Naive thymus-derived CD8-positive, alpha-beta T cell (primary cell): ENCODE data around the gene UBE2D3. TPM values are rescaled to one million over a fixed set of nuclear protein-coding genes. Genes with fewer than 3 reads are reported as not detected.
"Not testable (repeated sequence)": the region's sequence is repeated elsewhere in the genome, so short reads cannot be mapped to it uniquely, and the experiment has no call there.

Experiments used
- ATAC-seq, 2 donors: fragments of 150-1000 bp; cut with Tn5 transposase in 1 of 2; sonication (Bioruptor Pico), chemical (Tn5 transposase) in 1 of 2; 1 replicate in 1 of 2; 2 replicates in 1 of 2; pipeline ENCODE4 v1.10.0; 2021; ENCODE audit warnings: mild to moderate bottlenecking in 2 of 2, moderate library complexity in 2 of 2
- POLR2A ChIA-PET: fragments of 350-600 bp; sonication (Branson Sonifier 250); formaldehyde crosslinking; loops from one replicate; lab custom pipeline; 2021; ENCODE audit warnings: antibody characterized with exemption; lab: Charles Lee
- DNase-seq, 10 donors: peaks; one replicate each; pipeline versions ENCODE4 v3.0.0 to v3.0.0-alpha.2; 2020 to 2022
- H3K27ac Mint-ChIP-seq, 10 donors: one replicate each; pipeline ENCODE4 v1.8.0; 2020 to 2022; ENCODE audit warnings: mild to moderate bottlenecking in 10 of 10, mixed read lengths in 10 of 10, moderate library complexity in 4 of 10, inconsistent platforms in 1 of 10
- H3K27me3 Mint-ChIP-seq, 5 donors: one replicate each; pipeline ENCODE4 v1.8.0; 2021 to 2022; ENCODE audit warnings: mixed read lengths in 5 of 5
- H3K36me3 Mint-ChIP-seq, 3 donors: one replicate each; pipeline ENCODE4 v1.8.0; 2020 to 2022; ENCODE audit warnings: mixed read lengths in 3 of 3, mild to moderate bottlenecking in 2 of 3, inconsistent platforms in 1 of 3
- H3K4me1 Mint-ChIP-seq, 4 donors: one replicate each; pipeline ENCODE4 v1.8.0; 2021 to 2022; ENCODE audit warnings: mixed read lengths in 4 of 4
- H3K4me3 Mint-ChIP-seq, 10 donors: one replicate each; pipeline ENCODE4 v1.8.0; 2020 to 2022; ENCODE audit warnings: mild to moderate bottlenecking in 10 of 10, mixed read lengths in 10 of 10, moderate library complexity in 6 of 10, inconsistent platforms in 1 of 10
- H3K9me3 Mint-ChIP-seq, 9 donors: one replicate each; pipeline ENCODE4 v1.8.0; 2020 to 2022; ENCODE audit warnings: mixed read lengths in 9 of 9, mild to moderate bottlenecking in 3 of 9, inconsistent platforms in 1 of 9, moderate library complexity in 1 of 9
- polyA plus RNA-seq, 3 donors: library from polyadenylated mRNA; unstranded; fragments of 300-500 nt; fragmentation: Illumina TruSeq; gene quantifications; one replicate each; pipeline ENCODE4 v1.2.3, GENCODE V29; 2021
- total RNA-seq, 8 experiments: library from RNA in 2 of 8; stranded (reverse) in 2 of 8; gene quantifications; one replicate each; pipeline ENCODE4 v1.2.3 and lab custom pipeline; 2021 to 2026

The UBE2D3 gene
- total and polyA plus RNA-seq, 5 experiments from 2014 or later = 385 to 475 (median 415) TPM

- H3K4me1 Mint-ChIP-seq = peaks cover 15 to 35% (median 27%) of the 10 kb centered on the region in 4 donors
- peaks cover 0 to 8% (median 3%) of the 10 kb centered on the region in 3 donors for H3K36me3 Mint-ChIP-seq
- POLR2A ChIA-PET = interaction anchor here (0.9 to 7.7 kb wide), 29 partner anchors 10 to 1482 kb away, joined by 3 to 237 read pairs (median 5); partner anchors contain the start of genes CISD2, MANBA, NFKB1 and PPP3CA
- no peak overlapping the region for H3K27ac Mint-ChIP-seq
- no peaks in the 10 kb centered on the region for H3K9me3 Mint-ChIP-seq
- H3K27me3 Mint-ChIP-seq = peaks cover 0 to 5% (median 0%) of the 10 kb centered on the region in 5 donors
- DNase-seq = no peak
- no peak for ATAC-seq
- H3K4me3 Mint-ChIP-seq = no peak overlapping the region
Measured at GRCh38 chr4:102828497-102828808, 1.1 kb upstream of the UBE2D3 start.

DNA sequence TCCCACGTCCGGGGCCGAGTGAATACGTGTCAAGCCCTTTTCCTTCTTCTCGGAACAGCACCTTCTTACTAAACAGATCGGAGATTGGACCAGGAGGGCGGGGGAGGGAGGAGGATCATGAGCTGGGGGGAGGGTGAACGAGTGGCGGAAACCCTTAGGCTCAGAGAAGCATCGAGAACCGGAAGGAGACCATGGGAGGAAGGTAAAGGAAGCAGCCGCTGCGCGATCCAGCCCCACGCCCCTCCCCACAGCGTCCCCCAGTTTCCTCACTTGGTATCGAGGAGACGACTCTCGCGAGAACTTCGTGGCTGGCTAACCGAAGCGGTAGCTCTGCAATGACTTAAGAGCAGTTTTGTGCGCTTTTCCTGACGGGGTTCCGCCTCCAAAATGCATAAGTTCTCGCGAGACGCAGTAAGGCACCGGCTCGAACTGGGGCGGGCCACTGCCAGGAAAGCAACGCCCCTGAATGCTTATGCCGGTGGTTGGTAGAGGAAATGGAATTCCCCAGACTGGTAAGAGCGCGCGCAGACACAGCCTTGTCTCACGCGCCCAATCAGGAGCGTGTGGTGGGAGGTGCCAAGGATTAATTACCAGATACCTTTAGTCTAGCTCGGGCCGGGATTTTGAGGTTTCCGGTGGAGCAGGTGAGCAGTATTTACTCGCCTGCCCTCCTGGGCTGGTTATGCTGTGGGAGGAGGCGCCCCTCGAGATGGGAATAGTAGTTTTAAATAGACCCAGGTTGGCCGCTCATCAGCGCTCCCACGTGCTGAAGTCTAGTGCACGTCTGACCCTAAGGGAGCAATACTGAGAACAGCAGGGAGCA, 534 bp upstream of the UBE2D3 start:
- Mint-ChIP-seq H3K27ac (no peak overlapping the region), H3K27me3 (peaks cover 0 to 5% (median 0%) of the 10 kb centered on the region in 5 donors), H3K36me3 (peaks cover 0 to 14% (median 7%) of the 10 kb centered on the region in 3 donors), H3K4me3 (no peak overlapping the region), H3K4me1 (peaks cover 18 to 38% (median 32%) of the 10 kb centered on the region in 4 donors), H3K9me3 (no peaks in the 10 kb centered on the region)
- POLR2A ChIA-PET = interaction anchor here (0.7 to 7.7 kb wide), 37 partner anchors 11 to 1481 kb away, joined by 3 to 237 read pairs (median 4); partner anchors contain the start of genes BDH2, CISD2, MANBA and NFKB1
- DNase-seq (peak; percentile 91 to 100 (median 99)), ATAC-seq (peak; percentile 76)

- DNase-seq = peak in 1 of 10 donors; percentile 18
- peaks cover 0 to 5% (median 0%) of the 10 kb centered on the region in 5 donors for H3K27me3 Mint-ChIP-seq
- POLR2A ChIA-PET = interaction anchor here (0.5 to 7.7 kb wide), 15 partner anchors 11 to 325 kb away, joined by 3 to 237 read pairs (median 6); partner anchors contain the start of genes CISD2, MANBA, NFKB1 and SLC9B2
- H3K27ac Mint-ChIP-seq = no peak overlapping the region
- H3K4me1 Mint-ChIP-seq = peaks cover 18 to 49% (median 43%) of the 10 kb centered on the region in 4 donors
- no peaks in the 10 kb centered on the region for H3K9me3 Mint-ChIP-seq
- peaks cover 0 to 27% (median 12%) of the 10 kb centered on the region in 3 donors for H3K36me3 Mint-ChIP-seq
- no peak overlapping the region for H3K4me3 Mint-ChIP-seq
- peak in 1 of 2 donors; percentile 3 for ATAC-seq
Measured at GRCh38 chr4:102826105-102826889, 1.1 kb downstream of the UBE2D3 start.

DNA sequence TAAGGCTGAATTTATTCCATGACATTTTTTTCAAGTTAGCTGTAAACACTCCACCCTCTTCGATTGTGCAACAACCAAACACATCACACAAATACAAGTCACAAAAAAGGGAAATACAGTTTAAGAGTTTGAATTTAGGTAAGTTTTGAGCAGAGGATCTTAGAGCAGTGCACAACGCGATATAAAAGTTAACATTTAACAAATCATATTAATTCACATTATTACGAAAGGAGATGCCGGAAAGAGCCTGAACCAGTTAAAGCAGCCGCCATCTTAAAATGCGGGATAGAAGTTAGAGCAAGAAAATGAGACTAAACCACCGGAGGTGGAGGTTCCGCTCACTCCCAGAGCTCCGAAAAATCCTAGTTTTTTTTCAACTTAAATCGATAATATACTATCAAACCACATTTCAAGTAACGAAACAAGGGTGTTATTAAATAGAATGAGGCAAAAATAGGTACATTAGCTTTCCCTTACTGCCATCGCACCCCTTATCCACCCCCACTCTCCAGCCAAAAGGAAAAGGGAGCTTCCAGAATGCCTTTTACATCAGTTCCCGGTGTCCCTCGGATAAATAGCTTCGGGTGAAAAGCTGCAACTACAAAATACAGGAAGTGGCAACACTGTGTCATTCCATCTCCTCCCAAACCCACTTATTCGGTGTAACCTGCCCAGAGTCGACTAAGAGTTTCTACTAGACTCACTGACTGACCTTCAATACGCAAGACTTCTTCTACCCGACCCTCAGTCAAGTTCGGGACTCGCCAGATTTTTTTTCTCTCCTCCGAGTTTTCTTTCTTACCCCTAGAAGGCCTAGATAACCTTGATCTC, 1.9 kb downstream of the UBE2D3 start:
- H3K27ac Mint-ChIP-seq = no peak overlapping the region
- peaks cover 0 to 5% (median 0%) of the 10 kb centered on the region in 5 donors for H3K27me3 Mint-ChIP-seq
- no peaks in the 10 kb centered on the region for H3K9me3 Mint-ChIP-seq
- H3K4me3 Mint-ChIP-seq = no peak overlapping the region
- peaks cover 0 to 34% (median 12%) of the 10 kb centered on the region in 3 donors for H3K36me3 Mint-ChIP-seq
- POLR2A ChIA-PET = interaction anchor here (3.7 to 7.7 kb wide), 6 partner anchors 10 to 324 kb away, joined by 23 to 237 read pairs (median 53); partner anchors contain the start of genes CISD2, MANBA and NFKB1
- ATAC-seq (no peak), DNase-seq (peak in 6 of 10 donors; percentile 5 to 49 (median 32))
- H3K4me1 Mint-ChIP-seq = peaks cover 24 to 57% (median 51%) of the 10 kb centered on the region in 4 donors

GRCh38 chr4:102824398-102824797, 3.0 kb downstream of the UBE2D3 start:
- peaks cover 0 to 41% (median 16%) of the 10 kb centered on the region in 3 donors for H3K36me3 Mint-ChIP-seq
- no peak overlapping the region for H3K4me3 Mint-ChIP-seq
- H3K27me3 Mint-ChIP-seq = peaks cover 0 to 5% (median 0%) of the 10 kb centered on the region in 5 donors
- no peak for ATAC-seq
- no peaks in the 10 kb centered on the region for H3K9me3 Mint-ChIP-seq
- peak overlapping the region in 2 of 10 donors; percentile 47 to 69 for H3K27ac Mint-ChIP-seq
- POLR2A ChIA-PET = interaction anchor here (0.5 to 7.7 kb wide), 3 partner anchors 44 to 111 kb away, joined by 6 to 237 read pairs (median 8); partner anchors contain the start of genes CISD2 and MANBA
- no peak for DNase-seq
- H3K4me1 Mint-ChIP-seq = peaks cover 30 to 66% (median 60%) of the 10 kb centered on the region in 4 donors

- POLR2A ChIA-PET = interaction anchor here (1.5 to 7.7 kb wide), 2 partner anchors 44 to 63 kb away, joined by 8 to 237 read pairs; partner anchors contain the start of genes CISD2 and MANBA
- H3K36me3 Mint-ChIP-seq = peaks cover 0 to 43% (median 16%) of the 10 kb centered on the region in 3 donors
- DNase-seq (no peak), ATAC-seq (no peak)
- peak overlapping the region in 2 of 10 donors; percentile 14 to 92 for H3K27ac Mint-ChIP-seq
- H3K27me3 Mint-ChIP-seq = peaks cover 0 to 5% (median 0%) of the 10 kb centered on the region in 5 donors
- H3K9me3 Mint-ChIP-seq = no peaks in the 10 kb centered on the region
- H3K4me3 Mint-ChIP-seq = peak overlapping the region in 2 of 10 donors; percentile 81 to 82
- peaks cover 28 to 65% (median 58%) of the 10 kb centered on the region in 4 donors for H3K4me1 Mint-ChIP-seq
Measured at GRCh38 chr4:102823897-102824296, 3.5 kb downstream of the UBE2D3 start.

GRCh38 chr4:102823464-102823863, 3.9 kb downstream of the UBE2D3 start:
- DNase-seq (no peak), ATAC-seq (no peak)
- H3K36me3 Mint-ChIP-seq = peaks cover 0 to 47% (median 19%) of the 10 kb centered on the region in 3 donors
- peaks cover 26 to 65% (median 58%) of the 10 kb centered on the region in 4 donors for H3K4me1 Mint-ChIP-seq
- peaks cover 0 to 5% (median 0%) of the 10 kb centered on the region in 5 donors for H3K27me3 Mint-ChIP-seq
- peak overlapping the region in 2 of 10 donors; percentile 81 to 82 for H3K4me3 Mint-ChIP-seq
- H3K9me3 Mint-ChIP-seq = no peaks in the 10 kb centered on the region
- POLR2A ChIA-PET = interaction anchor here (1.5 to 7.7 kb wide), 2 partner anchors 45 to 62 kb away, joined by 8 to 237 read pairs; partner anchors contain the start of genes CISD2 and MANBA
- peak overlapping the region in 5 of 10 donors; percentile 14 to 92 (median 78) for H3K27ac Mint-ChIP-seq

DNA sequence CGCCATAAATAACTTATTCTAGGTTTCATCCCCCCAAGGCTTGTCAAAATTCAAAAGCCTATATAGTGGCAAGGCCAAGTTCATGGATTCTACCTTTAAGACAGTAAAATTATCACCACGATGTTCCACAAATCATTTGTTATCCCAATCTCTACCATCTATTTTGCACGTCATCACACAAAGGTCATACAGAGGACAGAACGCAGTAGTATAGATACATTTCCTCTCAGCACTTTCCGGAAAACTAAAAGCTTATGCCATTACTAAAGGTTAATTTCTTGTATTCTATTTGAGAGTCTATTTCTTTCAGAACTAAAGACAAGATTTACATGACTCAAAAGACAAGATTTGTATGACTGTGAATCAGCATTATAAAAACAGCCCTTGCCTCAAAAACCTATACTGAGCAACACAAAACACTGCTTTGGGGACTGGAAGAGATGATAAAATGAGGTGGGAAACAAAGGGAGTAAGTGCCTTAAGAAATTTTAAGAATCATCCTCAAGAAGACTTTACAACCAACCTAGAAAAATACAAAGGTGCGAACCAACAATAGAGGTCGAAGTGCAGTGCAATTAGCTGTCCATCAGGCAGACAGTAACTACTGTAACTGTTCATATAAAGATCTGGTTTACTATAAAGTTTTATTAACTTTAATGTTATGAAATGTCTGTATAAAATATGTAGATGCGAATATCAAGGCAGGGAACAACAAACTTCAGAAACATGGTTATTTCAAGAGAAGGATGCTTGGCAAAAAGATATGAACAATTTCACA, 7.6 kb downstream of the UBE2D3 start:
- ATAC-seq (peak; percentile 48 to 84), DNase-seq (peak in 8 of 10 donors; percentile 8 to 76 (median 56))
- peak overlapping the region in 9 of 10 donors; percentile 87 to 96 (median 92) for H3K27ac Mint-ChIP-seq
- H3K4me3 Mint-ChIP-seq = peak overlapping the region in 6 of 10 donors; percentile 70 to 92 (median 84)
- H3K36me3 Mint-ChIP-seq = peaks cover 0 to 75% (median 22%) of the 10 kb centered on the region in 3 donors
- H3K4me1 Mint-ChIP-seq = peaks cover 41 to 91% (median 84%) of the 10 kb centered on the region in 4 donors
- POLR2A ChIA-PET = interaction anchor here (2.2 to 9.3 kb wide), 3 partner anchors 7 to 48 kb away, joined by 8 to 89 read pairs (median 14); partner anchors contain the start of genes CISD2 and UBE2D3
- H3K9me3 Mint-ChIP-seq = no peaks in the 10 kb centered on the region
- H3K27me3 Mint-ChIP-seq = no peaks in the 10 kb centered on the region

- H3K4me1 Mint-ChIP-seq = peaks cover 41 to 93% (median 88%) of the 10 kb centered on the region in 4 donors
- POLR2A ChIA-PET = interaction anchor here (2.2 to 9.3 kb wide), 3 partner anchors 8 to 49 kb away, joined by 8 to 89 read pairs (median 14); partner anchors contain the start of genes CISD2 and UBE2D3
- peak overlapping the region in 9 of 10 donors; percentile 44 to 92 (median 81) for H3K4me3 Mint-ChIP-seq
- DNase-seq, H3K9me3 Mint-ChIP-seq, ATAC-seq, H3K27me3 Mint-ChIP-seq: not testable (repeated sequence)
- H3K36me3 Mint-ChIP-seq = peaks cover 0 to 82% (median 20%) of the 10 kb centered on the region in 3 donors
- H3K27ac Mint-ChIP-seq = peak overlapping the region; percentile 55 to 96 (median 91)
Measured at GRCh38 chr4:102819100-102819499, 8.3 kb downstream of the UBE2D3 start.

DNA sequence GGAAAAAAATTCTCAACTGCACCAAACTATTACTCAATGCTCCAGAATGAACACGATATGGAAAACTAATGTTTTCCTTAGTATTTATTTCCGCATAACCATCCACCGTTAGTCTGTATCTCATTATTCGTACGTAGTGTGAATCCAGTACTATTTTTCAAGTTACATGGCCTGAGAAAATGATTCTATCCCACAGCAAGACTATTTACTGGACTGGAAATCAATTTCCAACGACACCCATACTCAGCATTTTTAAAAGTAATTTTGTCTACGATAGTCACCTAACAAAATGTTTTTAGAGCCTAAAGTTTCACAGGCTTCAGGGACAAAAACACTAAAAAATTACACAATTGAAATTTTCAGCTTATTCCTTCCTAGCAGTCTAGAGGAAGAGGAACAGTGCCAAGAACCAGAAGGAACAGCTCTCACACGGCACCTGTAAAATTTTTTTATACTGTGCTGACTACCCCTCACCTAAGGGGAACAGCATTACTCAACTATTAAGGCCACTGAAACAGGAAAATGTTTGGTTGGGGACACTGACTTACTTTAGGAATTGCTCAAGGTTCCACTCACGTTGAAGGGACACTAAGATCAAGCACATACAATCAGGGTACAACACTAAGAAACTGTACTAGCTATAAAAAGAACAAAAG, 9.6 kb downstream of the UBE2D3 start:
- peak overlapping the region in 9 of 10 donors; percentile 23 to 81 (median 62) for H3K4me3 Mint-ChIP-seq
- ATAC-seq = no peak
- POLR2A ChIA-PET = interaction anchor here (1.3 to 9.3 kb wide), 2 partner anchors 9 to 56 kb away, joined by 5 to 89 read pairs; partner anchors contain the start of genes MANBA and UBE2D3
- no peaks in the 10 kb centered on the region for H3K9me3 Mint-ChIP-seq
- DNase-seq = no peak
- H3K36me3 Mint-ChIP-seq = peaks cover 0 to 83% (median 18%) of the 10 kb centered on the region in 3 donors
- peaks cover 41 to 93% (median 90%) of the 10 kb centered on the region in 4 donors for H3K4me1 Mint-ChIP-seq
- peak overlapping the region; percentile 18 to 84 (median 73) for H3K27ac Mint-ChIP-seq
- H3K27me3 Mint-ChIP-seq = no peaks in the 10 kb centered on the region
